GM10266 (cell line): Measurements from ENCODE around the gene GPR78.

Experiments used
- DNase-seq: peaks from one replicate; pipeline ENCODE4 v3.0.0; 2012; ENCODE audit errors: extremely low spot score
- TF ChIP-seq, protein P1 (sequence below): IDR thresholded peaks from 2 replicates; pipeline ENCODE4 v1.5.1; 2012; ENCODE audit warnings: mild to moderate bottlenecking, low read depth; ENCODE audit not compliant: control insufficient read depth, insufficient read depth; ENCODE audit errors: missing control alignments

The GPR78 gene

DNA sequence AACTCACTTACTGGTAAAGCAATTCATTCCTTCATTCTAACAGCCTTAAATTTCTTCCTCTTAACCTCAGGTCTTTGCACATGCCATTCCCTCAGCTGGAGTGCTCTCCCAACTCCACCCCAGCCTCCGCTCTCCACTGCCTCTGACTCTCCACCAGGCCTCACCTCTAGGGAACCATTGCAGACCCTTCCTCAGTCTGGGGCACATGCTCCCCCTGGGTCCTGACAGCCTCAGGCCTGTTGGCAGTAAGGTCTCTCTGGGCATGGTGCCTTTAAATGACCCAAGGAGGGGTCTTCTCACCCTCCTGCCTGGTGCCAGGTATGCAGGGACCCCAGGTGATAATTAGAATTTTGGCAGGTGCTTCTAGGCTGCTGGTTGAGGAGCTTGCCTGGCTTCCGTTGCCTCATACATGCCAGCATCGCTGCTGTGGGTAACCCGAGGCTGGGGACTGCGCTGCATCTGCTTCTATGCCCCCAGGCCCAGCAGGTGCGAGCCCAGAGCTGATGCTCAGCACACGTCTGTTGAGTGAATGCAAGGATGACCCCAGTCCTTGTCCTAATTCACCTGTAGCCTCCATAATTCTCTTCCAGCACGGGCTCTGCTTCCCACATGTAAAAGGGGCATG lies 27.5 kb upstream of the GPR78 start:
- TF ChIP-seq, protein P1, sequence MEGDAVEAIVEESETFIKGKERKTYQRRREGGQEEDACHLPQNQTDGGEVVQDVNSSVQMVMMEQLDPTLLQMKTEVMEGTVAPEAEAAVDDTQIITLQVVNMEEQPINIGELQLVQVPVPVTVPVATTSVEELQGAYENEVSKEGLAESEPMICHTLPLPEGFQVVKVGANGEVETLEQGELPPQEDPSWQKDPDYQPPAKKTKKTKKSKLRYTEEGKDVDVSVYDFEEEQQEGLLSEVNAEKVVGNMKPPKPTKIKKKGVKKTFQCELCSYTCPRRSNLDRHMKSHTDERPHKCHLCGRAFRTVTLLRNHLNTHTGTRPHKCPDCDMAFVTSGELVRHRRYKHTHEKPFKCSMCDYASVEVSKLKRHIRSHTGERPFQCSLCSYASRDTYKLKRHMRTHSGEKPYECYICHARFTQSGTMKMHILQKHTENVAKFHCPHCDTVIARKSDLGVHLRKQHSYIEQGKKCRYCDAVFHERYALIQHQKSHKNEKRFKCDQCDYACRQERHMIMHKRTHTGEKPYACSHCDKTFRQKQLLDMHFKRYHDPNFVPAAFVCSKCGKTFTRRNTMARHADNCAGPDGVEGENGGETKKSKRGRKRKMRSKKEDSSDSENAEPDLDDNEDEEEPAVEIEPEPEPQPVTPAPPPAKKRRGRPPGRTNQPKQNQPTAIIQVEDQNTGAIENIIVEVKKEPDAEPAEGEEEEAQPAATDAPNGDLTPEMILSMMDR = no peak
- no peak for DNase-seq

DNA sequence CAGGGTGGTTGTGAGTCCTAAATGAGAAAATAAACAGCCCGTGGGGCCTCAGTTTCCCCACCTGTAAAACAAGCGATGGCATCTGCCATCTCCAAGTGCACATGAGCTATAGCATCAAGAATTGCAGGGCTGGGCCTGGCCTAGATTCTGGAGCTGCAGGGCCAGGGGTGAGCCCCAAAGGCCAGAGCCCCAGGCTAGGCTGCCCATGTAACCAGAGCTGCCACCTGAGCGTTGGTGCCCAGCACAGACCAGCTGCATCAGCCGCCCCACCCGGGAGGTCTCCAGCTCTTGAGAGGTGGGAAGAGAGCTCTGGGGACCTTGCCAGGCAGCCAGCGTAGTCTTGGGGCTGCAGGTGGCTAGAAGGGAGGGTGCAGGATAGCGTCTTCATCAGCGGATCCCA lies 27.0 kb upstream of the GPR78 start:
- TF ChIP-seq, protein P1 = no peak
- DNase-seq = no peak

DNA sequence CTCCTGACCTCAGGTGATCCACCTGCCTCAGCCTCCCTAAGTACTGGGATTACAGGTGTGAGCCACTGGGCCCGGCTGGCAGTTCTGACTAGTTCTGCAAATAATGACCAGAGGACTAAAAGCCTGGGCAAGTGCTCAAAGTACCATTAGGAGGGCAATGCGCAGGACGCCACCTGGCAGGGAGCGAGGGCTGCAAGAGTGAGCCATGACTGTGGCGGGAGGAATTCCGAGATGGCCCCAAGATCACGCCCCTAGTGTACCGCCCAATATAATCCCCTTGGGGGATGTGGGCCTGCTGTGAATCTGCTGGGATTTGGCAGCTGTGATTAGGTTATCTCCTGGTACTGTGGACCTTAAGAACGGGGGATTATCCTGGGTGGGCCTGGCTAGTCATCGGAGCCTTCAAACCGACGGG lies 26.2 kb upstream of the GPR78 start:
- TF ChIP-seq, protein P1 = no peak
- DNase-seq = no peak

DNA sequence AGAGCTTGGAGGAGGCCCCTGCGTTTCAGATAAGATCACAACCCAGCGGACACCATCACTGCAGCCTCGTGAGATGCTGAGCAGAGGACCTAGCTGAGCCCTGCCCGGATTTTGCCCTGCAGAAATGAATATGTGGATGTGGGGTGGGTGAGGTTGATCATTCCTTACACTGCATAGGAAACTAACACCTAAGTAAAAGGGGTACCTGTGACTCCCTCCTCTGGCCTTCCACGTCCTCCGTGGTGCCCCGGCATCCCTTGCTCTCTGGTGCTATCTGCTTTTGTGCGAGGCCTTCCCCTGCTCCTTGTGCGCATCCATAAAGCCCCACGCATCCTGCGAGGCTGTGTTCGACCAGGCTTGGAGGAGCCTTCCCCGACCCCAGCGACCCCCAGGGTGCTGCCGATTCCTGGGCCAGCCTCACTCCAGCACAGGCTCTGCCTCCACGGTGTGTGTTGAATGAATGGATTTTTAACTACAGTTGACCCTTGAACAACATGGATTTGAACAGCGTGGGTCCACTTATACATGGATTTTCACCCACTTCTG lies 25.6 kb upstream of the GPR78 start:
- TF ChIP-seq, protein P1 = no peak
- DNase-seq = no peak

DNA sequence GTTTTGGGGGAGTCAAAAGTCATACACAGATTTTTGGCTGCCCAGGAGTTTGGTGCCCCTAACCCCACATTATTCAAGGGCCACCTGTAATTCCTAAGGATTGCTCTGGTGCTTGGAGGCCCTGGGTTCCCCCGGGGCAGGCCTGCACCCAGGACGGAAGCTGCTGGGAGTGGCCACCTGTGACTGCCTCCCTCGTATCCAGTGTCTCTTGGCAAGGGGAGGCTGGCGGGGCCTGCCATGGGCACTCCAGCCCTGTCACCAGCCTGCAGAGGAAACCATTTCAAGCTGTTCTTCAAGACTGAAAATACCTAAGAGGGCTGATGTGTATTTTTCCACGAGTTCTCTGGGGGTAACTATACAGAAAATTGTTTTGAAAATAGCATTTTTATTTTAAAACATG lies 24.5 kb upstream of the GPR78 start:
- TF ChIP-seq, protein P1 = no peak
- no peak for DNase-seq

DNA sequence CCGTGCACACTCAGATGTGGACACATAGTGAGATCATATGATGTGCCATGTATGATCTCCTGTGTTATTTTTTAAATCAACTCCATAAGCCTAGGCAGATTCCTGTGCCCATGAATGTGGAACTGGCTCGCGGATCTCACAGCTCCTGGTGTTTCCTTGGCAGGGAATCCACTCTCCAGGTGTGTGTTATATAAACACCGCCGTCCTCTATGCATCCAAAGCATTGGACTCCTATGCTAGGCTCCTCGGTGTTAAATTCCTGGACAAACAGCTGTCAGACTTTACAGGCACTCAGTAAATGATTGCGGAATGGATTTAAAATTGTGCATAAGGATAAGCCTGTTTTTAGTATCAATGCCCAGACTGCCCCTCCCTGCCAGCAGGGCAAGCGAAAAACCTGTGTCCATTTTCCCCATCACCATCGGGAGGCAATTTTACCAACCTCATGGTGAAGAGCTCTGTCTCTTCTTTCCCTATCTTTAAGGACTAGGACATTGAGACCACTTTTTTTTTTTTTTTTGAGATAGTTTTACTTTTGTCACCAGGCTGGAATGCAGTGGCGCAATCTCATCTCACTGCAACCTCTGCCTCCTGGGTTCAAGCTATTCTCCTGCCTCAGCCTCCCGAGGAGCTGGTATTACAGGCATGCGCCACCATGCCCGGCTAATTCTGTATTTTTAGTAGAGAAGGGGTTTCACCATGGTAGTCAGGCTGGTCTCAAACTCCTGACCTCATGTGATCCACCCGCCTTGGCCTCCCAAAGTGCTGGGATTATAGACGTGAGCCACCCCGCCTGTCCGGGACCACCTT lies 23.6 kb upstream of the GPR78 start:
- DNase-seq = no peak
- TF ChIP-seq, protein P1 = no peak

DNA sequence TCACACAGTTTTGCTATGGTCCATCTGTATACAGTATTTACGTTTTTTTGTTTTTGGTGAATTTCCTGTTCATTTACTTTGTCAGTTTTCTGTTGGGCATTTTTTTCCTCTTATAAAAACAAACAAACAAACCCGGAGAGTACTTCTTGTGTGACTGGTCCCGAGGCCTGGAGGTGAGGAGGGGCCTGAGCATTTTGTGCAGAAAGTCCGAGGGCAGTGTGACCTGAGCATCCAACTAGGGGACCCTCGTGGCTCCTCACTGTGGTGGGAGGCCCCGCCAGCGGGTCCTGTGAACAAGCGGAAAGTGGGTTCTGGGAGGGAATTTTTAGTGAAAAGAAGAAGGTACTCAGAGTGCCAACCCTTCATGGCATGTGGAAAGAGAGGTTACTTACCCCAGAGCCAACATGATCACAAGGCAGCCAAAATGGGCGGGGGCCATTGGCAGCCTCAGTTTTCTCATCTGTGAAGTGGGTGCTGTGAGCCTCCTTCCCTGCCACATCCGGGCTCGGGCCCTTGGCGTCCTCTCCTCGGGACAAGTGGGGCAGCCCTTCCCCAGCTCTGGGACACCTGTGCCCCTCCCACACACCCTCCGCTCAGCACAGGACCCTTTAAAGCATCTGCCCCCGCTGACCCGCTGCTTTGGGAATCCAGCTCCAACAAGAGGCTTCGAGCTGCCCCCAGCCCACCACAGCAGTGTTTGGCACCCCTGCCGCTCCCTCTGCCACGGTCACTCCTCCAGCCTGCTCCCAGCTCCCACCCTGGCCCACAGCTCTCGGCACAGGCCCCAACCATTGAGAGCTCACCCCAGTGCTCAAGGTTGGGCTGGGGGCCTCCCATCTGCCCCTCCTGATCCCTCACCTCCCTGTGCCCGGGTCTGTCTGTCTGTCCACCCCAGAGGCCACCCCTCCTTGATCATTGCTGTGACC lies 22.8 kb upstream of the GPR78 start:
- DNase-seq = no peak
- TF ChIP-seq, protein P1 = no peak
